GM20431 (cell line): ENCODE data around the gene HTD2.

Source experiments
- in situ Hi-C: fragments of 300-500 bp; cut with MseI, MboI; formaldehyde crosslinking; loops from one replicate; pipeline ENCODE4 v1.15.0; 2020; ENCODE audit warnings: low sequenced_read_pairs; ENCODE audit not compliant: unreplicated experiment

HTD2 gene

DNA sequence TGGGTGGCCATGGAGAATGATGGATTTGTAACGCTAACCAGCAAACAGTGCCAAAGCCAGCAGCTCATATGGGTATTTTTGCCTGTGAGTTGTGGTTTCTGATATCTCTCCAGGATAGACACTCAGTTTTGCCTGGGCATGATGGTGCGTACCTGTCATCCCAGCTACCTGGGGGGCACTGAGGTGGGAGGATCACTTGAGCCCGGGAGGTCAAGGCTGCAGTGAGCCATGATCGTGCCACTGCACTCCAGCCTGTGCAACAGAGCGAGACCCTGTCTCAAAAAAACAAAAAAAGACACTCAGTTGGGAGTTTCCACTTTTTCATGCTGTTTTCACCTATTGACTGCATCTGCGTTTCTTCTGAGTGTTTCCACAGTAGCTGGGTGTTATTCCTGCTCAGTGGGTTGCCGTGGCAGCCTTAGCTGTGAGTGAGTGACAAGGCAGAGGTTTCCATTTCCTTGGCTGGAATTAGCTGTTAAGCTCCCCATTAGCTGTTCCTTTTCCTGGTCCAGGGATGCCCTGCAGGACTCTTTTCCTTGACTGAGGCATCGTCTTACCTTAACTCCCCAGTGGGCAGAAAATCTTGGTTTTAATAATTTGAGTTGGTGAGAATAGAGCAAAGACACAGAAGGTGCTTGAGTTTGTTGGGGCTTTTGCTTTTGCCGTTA lies 14.5 kb upstream of the HTD2 start:
- in situ Hi-C loops, result loop anchor here (10.0 kb wide), 1 partner anchor 47 kb away; no protein-coding TSS in a partner anchor

DNA sequence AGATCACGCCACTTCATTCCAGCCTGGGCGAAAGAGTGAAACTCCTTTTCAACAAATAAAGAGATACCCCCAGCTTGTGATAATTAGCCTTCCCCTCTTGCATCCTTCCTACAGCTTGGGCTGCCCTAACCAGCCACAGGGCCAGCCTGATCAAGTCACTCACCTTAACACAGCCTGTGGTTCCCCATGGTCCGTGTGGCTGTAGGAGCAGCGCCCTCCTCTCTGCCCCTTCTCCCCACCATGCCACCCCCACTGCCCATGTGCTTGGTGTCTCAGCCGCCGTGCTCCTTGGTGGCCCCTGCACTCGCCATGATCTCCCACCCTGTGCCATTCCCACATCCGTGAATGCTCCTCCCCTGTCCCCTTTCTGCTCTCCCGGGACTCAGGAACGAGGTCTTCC lies 13.5 kb upstream of the HTD2 start:
- in situ Hi-C loops, result loop anchor here (10.0 kb wide), 1 partner anchor 48 kb away; no protein-coding TSS in a partner anchor

DNA sequence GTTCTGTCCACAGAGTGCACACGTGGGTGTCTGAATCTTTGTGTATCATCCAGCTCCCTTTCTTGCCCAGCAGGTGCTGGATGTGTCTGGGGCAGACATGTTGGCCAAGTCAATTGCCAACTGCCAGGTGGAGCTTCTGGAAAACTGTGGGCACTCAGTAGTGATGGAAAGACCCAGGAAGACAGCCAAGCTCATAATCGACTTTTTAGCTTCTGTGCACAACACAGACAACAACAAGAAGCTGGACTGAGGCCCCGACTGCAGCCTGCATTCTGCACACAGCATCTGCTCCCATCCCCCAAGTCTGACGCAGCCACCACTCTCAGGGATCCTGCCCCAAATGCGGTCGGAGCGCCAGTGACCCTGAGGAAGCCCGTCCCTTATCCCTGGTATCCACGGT lies 12.8 kb upstream of the HTD2 start:
- in situ Hi-C loops, result loop anchor here (10.0 kb wide), 1 partner anchor 49 kb away; no protein-coding TSS in a partner anchor

DNA sequence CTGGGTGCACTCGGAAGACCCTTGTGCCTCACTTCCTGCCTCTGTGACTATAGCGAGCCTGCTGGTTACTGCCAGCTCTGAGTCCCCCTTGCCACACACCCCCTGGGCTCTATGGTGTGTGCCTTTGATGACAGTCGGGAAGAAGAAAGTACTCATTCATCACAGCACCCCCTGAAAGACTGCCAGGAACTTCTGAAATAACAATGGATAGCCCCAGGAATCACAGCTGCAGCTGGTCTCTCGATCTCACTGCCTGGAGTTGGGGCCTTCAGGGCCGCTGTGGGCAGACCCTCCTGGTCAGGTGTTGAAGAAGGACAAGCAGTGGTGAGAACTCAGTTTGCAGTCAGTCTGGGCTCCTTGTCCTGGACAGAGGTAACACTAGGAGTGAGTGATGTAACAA lies 10.1 kb upstream of the HTD2 start:
- in situ Hi-C loops, result loop anchor here (10.0 kb wide), 1 partner anchor 51 kb away; no protein-coding TSS in a partner anchor

DNA sequence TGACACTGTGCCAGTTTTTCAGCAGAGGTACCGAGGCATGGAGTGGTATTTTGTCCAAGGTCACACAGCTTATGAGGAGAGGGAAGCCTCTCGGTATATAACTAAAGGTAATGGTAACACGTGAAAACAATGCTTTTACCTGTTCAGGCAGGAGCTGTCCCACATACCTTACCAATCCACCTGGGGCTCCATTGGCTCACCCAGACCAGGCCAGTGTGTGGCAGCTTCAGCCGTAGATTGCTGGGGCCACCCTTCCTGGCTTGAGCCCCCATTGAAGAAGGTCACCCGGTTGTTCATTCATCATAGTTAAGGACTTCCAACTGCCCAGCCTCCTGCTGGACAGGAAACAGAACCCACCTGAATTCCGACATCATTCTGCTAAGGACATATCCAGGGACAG lies 9.5 kb upstream of the HTD2 start:
- in situ Hi-C loops, result loop anchor here (10.0 kb wide), 1 partner anchor 52 kb away; no protein-coding TSS in a partner anchor

DNA sequence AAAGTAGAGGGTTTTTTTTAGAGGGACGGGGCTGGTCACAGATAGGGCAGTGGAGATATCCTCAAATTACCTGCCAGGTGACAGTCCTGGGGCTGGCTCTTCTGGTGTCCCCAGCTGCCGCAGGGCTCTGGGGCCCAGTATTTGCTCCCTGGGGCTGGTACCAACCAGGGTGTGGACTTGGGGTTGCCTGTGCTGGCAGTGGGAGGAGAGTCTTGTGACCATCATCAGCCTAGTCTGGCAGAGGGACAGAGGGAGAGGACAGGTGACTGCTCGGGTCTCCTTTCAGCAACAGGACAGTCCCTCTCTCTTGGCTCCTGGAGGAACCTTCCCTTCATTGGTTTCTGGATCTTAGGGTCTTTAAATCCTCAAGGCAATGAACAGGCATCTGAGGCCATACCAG lies 8.1 kb upstream of the HTD2 start:
- in situ Hi-C loops, result loop anchor here (10.0 kb wide), 1 partner anchor 53 kb away; no protein-coding TSS in a partner anchor

DNA sequence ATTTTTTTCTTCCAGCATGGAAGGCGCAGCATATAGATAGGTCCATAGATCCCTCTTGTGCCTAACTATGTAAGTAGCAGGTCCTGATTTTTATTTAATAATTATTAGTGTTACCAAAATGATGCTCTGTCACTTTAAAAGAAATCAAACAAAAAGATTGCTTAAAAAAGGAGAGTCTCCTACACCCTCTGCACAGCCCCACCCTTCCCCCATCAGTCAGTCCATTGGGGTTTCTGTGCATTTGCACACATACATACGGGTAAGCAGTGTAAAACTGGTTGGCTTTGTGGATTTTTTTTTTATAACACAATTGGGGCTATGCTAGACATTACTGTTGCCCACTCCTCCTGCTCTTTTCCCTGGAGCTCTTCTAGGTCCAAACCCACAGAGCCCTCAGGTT lies 7.2 kb upstream of the HTD2 start:
- in situ Hi-C loops, result loop anchor here (10.0 kb wide), 1 partner anchor 54 kb away; no protein-coding TSS in a partner anchor

DNA sequence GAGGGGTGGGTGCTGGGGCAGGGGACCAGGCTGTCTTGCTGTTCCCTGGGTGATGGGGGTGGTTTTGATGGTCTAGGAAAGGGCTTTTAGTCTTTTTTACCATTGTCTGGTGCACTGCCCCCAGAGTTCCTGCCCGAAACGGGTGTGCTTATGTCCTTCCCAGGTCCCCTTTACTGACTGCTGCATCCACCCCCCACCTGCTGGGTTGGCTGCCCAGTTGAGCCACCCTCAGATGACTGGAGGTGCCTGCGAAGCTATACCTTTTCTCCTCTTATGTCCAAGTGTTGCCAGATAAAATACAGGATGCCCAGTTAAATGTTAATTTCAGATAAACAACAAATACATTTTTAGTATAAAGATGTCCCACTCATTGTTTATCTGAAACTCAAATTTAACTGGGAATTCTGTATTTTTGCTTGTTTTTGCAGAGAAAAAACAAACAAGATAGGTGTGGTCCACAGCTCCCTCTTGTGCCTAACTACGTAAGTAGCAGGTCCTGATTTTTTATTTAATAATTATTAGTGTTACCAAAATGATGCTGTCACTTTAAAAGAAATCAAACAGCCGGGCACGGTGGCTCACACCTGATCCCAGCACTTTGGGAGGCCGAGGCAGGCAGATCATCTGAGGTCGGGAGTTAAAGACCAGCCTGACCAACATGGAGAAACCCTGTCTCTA lies 6.3 kb upstream of the HTD2 start:
- in situ Hi-C loops, result loop anchor here (5.0 to 10.0 kb wide), 2 partner anchors 55 to 118 kb away; no protein-coding TSS in a partner anchor

DNA sequence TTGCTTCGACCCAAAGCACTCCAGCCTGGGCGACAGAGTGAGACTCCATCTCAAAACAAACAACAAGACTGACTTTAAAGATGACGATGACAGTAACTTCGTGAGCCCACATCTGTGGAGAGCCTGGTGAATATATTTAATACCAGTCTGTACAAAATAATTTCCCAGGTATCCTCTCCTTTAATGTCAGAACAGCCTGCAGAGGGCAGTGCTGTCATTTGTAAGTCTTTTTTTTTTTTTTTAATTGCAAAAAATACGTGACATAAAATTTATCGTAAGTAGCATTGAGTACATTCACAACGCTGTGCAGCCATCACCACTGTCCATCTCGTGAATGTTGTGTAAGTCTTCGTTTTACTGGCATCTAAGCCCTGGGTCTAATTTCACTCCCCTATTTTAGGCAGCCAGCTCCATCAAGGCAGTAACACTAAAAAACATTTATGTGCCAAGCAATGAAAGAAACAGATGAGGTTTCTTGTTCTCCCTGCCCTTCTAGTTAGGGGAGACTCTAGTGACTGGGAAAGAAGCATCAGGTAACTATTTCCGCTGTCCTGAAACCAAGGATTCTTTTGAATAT lies 1.4 kb downstream of the HTD2 start:
- in situ Hi-C loops, result no loop called here

DNA sequence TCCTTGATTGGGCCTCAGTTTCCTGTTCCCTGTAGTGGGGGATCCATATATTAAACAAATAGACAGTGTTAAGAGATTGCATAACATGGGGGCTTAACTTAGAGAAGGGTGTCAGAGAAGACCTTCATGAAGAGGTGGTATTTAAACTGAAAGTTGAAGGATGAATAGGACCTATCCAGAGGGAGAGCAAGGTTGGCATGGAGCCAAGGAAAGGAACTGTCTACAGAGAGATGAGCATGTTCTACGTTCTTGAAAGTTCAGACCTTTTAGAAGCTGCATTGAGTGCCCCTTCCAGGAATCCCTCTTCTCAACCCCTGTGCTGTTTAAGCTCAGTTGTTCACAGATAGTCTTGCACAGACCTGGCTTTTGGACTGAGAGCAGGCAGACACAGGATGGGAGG lies 2.4 kb downstream of the HTD2 start:
- in situ Hi-C loops, result no loop called here

DNA sequence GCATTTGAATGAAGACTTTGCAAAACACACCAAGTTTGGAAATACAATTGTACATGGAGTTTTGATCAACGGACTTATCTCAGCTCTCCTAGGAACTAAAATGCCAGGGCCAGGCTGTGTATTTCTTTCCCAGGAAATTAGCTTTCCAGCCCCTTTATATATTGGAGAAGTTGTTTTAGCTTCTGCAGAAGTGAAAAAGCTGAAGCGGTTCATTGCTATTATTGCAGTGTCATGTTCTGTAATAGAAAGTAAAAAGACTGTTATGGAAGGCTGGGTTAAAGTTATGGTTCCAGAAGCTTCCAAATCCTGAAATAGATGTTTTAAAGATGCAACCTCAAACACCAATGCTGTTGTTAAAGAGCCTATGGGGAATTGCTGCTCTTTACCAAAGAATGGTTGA lies 11.5 kb downstream of the HTD2 start:
- in situ Hi-C loops, result loop anchor here (10.0 kb wide), 1 partner anchor 217 kb away; the partner anchor contains the start of gene ACOX2

DNA sequence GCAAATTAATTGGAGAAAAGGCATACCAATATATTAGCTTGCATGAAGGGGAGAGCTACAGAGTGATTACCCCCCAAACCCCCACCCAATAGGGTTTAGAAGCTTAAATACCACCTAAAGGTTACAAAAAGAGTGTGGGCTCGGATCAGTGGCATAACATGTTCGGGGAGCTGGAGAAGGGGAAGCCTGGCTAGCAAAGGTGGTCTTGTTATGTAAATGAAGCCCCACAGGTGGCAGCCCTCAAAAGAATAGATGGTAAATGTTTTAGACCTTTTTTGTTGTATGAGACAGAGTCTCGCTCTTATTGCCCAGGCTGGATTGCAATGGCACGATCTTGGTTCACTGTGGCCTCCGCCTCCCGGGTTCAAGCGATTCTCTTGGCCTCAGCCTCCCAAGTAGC lies 15.5 kb downstream of the HTD2 start:
- in situ Hi-C loops, result no loop called here

DNA sequence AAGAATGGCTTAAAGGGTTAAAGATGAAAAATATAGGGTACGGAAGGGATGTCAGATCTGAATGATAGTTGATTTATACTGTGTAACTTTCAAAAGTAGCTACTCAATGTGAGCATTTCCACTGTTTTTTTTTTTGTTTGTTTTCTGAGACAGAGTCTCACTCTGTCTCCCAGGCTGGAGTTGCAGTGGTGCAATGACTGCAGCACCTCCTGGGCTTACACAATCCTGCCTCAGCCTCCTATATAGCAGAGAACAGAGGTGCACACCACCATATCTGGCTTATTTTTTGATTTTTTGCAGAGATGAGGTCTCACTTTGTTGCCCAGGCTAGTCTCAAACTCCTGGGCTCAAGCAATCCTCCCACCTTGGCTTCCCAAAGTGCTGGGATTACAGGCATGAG lies 16.5 kb downstream of the HTD2 start:
- in situ Hi-C loops, result no loop called here

DNA sequence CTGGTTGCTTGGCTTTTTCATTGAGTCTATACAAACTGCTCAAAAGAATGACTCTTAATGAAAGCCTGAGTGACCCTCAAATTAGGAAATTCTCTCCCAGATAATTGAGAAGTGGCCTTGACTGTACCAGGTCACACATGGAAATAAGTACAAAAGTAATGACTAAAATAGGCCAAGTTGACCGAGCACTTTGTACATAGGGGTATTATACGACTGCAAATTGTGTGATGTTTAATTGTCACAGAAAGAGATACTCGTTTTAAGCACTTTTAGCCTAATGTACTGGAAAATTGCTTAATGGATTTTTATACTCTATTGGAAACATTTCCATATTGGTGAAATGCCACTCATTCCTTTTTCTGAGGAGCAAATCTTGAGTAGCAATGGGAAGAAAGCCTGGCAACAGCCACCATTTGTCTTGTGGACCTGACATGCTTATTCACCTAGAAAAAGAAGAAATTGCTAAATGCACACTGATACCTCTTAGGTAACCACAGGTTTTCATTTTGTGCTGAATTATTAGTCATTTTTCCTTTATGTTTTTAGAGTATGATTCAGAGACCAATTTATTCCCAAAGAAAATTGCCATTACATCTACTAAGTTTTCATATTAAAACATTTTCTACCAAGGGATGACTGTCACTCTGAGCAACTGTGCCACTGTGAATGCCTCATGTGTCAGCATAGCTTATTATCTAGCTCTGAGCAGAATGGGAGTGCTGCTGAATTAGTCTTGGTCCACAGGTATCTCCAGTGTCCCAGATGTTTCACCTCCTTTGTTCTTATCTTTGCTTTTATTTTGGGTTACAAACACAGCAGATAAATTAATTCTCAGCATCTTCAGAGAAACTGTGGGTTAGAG lies 17.4 kb downstream of the HTD2 start:
- in situ Hi-C loops, result no loop called here

DNA sequence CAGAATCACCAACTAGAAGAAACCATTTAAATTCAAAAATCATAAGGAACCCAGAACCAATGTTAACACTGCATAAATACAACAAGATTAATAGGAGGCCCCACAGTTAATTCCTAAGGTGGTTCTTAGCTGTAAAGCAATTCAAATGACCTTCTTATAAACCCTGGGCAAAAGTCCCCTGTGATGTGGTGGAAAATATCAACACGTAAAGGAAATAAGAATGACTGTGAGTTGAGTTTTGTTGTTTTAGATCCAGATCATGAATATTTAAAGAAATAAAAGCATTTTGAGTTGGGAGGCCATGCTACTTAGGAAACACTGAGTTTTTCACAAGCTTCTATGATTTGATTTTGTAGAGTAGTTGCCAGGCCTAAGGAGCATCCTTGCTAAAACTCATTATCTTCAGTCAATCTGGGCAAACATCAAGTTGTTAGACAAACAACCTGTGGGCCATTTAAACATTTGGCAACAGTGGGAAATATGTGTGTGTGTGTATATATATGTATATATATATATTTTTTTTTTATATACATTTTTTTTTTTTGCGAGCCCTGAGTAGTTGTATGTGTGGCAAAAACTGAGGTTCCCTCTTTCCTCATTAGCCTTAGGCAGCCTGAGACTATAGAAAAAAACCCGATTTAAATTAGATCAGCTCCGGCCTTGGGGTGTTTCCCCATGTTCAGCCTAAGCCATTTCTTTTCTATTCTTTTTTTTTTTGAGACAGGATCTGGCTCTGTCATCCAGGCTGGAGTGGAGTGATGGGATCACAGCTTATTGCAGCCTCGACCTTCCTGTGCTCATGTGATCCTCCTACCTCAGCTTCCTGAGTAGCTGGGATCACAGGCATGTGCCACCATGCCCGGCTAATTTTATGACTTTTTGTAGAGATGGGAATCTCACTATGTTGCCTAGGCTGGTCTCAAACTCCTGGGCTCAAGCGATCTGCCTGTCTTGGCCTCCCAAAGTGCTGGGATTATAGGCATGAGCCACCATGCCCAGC lies 18.4 kb downstream of the HTD2 start:
- in situ Hi-C loops, result no loop called here

DNA sequence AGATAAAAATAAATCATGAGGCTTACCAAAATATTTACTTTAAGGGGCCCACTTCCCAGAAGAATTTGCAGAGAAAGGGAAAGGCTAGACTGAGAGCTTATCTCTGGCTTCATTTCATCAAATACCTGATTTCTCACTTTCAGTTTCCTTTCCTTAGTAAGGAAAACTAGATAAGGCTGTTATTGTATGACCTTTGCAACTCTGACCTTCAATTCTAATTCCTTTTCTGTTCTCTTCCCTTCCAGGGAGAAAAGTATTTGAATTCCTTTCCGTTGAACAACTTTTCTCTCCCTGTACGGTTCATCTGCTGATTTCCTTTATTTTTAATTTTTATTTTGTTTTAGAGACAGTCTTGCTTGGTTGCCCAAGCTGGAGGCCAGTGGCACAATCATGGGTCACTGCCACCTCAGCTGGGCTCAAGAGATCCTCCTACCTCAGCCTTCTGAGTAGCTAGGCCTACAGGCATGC lies 19.2 kb downstream of the HTD2 start:
- in situ Hi-C loops, result no loop called here

DNA sequence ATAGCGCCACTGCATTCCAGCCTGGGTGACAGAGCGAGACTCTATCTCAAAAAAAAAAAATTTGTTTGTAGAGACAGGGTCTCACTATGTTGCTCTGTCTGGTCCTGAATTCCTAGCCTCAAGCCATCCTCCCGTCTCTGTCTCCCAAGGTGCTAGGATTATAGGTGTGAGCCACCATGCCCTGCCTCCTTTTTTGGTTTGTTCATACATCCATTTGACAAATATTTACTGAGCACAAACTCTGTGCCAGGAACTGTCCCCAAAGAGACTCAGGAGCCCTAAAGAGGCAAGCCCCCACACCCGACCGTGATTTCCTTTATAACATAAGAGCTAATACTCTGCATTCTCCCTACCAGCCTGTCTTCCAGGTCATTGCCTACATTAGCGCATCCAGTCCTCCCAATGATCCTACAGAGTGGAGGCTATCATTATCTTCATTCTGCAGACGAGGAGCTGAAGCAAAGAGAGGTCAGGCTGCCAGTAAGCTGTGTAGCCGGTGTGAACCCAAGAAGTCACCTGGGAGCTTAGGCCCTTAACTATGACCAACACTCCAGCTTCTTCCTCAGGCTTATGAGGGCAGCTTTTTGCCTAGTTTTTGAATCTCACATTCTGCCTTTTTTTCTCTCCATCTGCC lies 20.1 kb downstream of the HTD2 start:
- in situ Hi-C loops, result no loop called here

DNA sequence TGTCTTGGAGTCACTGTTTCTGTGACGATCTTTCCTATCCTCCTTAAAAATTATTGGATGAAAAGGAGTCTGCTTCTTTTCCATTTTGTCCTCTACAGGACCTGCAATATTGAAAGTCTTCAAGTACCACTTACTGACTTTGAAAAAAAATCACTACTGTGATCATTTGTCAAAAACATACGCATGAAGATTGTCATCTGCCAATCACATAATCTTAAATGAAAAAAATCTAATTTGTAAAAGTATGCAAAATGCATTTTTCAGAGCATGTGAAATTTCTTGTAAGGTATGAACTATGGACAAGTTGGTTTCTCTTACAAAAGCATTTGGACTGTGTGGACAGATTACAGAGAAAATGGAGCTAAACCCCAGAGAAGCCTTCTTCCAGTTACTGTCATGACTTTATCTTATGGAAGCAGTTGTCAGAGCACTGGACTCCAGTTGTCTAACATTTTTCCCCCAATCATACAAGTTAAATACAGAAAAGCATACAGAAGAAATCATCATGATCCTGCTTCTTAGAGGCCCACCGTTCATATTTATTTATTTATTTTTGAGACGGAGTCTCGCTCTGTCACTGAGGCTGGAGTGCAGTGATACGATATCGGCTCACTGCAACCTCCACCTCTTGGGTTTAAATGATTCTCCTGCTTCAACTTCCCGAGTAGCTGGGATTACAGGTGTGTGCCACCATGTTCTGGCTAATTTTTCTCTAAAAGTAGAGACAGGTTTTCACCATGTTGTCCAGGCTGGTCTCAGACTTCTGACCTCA lies 23.0 kb downstream of the HTD2 start:
- in situ Hi-C loops, result no loop called here
